OCI-LY1 (cell line): ENCODE measurements around the gene NDFIP2.

ENCODE experiments used
- H2AFZ ChIP-seq: fragments of 200-600 bp; sonication (generic), shearing (Covaris generic); 2 replicates; pipeline ENCODE4 v1.6.0; 2014; ENCODE audit warnings: antibody characterized with exemption, mild to moderate bottlenecking, low read length
- H3F3A ChIP-seq: fragments of 200-600 bp; sonication (generic), shearing (Covaris generic); 2 replicates; pipeline ENCODE4 v1.6.0; 2014; ENCODE audit warnings: mild to moderate bottlenecking, antibody characterized with exemption, low read length, moderate library complexity; ENCODE audit not compliant: insufficient read depth
- H3K27ac ChIP-seq: fragments of 200-600 bp; sonication (generic); 2 replicates; pipeline ENCODE4 v1.5.1; 2014; ENCODE audit warnings: low read length, mixed run types, mild to moderate bottlenecking, low read depth; ENCODE audit not compliant: poor library complexity, severe bottlenecking
- H3K27me3 ChIP-seq: fragments of 200-600 bp; sonication (generic); 2 replicates; pipeline ENCODE4 v1.6.0; 2014; ENCODE audit warnings: antibody characterized with exemption, mild to moderate bottlenecking, low read length, moderate library complexity; ENCODE audit not compliant: insufficient read depth
- H3K36me3 ChIP-seq: fragments of 200-600 bp; sonication (generic); 2 replicates; pipeline ENCODE4 v1.6.1; 2014; ENCODE audit warnings: mild to moderate bottlenecking, antibody characterized with exemption, low read length, moderate library complexity, mixed read lengths; ENCODE audit not compliant: insufficient read depth
- H3K4me1 ChIP-seq: fragments of 200-600 bp; sonication (generic); 2 replicates; pipeline ENCODE4 v1.5.1; 2014; ENCODE audit warnings: mild to moderate bottlenecking, low read length, moderate library complexity; ENCODE audit not compliant: insufficient read depth, severe bottlenecking
- H3K4me2 ChIP-seq: fragments of 200-600 bp; sonication (generic), shearing (Covaris generic); 2 replicates; pipeline ENCODE4 v1.6.1; 2014; ENCODE audit warnings: low read length
- H3K4me3 ChIP-seq: fragments of 200-600 bp; sonication (generic); 2 replicates; pipeline ENCODE4 v1.5.1; 2014; ENCODE audit warnings: low read length, low read depth, mild to moderate bottlenecking, mixed read lengths; ENCODE audit not compliant: poor library complexity, severe bottlenecking
- H3K79me2 ChIP-seq: fragments of 200-600 bp; shearing (Covaris generic); 2 replicates; pipeline ENCODE4 v1.6.1; 2016; ENCODE audit warnings: mixed run types, low read length, mixed read lengths; ENCODE audit not compliant: insufficient read depth
- H3K9ac ChIP-seq: fragments of 200-600 bp; sonication (generic), shearing (Covaris generic); 2 replicates; pipeline ENCODE4 v1.6.1; 2014; ENCODE audit warnings: mild to moderate bottlenecking, low read length, mixed read lengths
- H3K9me2 ChIP-seq: fragments of 200-600 bp; sonication (generic), shearing (Covaris generic); 2 replicates; pipeline ENCODE4 v1.6.1; 2014; ENCODE audit warnings: low read depth, mild to moderate bottlenecking, low read length, mixed read lengths
- H3K9me3 ChIP-seq: fragments of 200-600 bp; shearing (Covaris generic); 2 replicates; pipeline ENCODE4 v1.6.1; 2014; ENCODE audit warnings: low read length, mixed read lengths
- H4K20me1 ChIP-seq: fragments of 200-600 bp; sonication (generic), shearing (Covaris generic); 2 replicates; pipeline ENCODE4 v1.6.0; 2016; ENCODE audit warnings: mild to moderate bottlenecking, low read length; ENCODE audit not compliant: insufficient read depth
- CTCF ChIP-seq: fragments of 200-600 bp; sonication (generic), shearing (Covaris generic); IDR thresholded peaks from 2 replicates; pipeline ENCODE4 v1.5.1; 2017; ENCODE audit warnings: mild to moderate bottlenecking, antibody characterized with exemption, low read length, moderate library complexity, mixed read lengths
- EZH2 ChIP-seq: fragments of 200-600 bp; sonication (generic), shearing (Covaris generic); IDR thresholded peaks from 2 replicates; pipeline ENCODE4 v1.8.0; 2017; ENCODE audit warnings: borderline replicate concordance, mixed run types, mild to moderate bottlenecking, antibody characterized with exemption, low read length, moderate library complexity, mixed read lengths

Gene NDFIP2

DNA sequence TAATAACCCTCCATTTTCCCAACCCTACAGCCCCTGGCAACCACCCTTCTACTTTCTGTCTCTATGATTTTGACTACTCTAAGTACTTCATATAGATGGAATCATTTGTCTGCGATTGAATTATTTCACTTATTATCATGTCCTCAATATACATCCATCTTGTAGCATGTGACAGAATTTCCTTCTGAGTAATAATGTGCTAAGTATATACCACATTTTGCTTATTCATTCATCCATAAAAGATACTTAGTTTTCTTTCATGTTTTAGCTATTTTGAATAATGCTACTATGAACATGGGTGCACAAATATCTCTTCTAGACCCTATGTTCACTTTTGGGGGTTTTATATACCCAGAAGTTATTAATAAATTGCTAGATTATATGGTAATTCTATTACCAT, 17.4 kb upstream of the NDFIP2 start:
- no peak for TF ChIP-seq EZH2
- no peak for TF ChIP-seq CTCF
- H3K27me3 ChIP-seq = no peaks in the 10 kb centered on the region
- H3K36me3 ChIP-seq = no peaks in the 10 kb centered on the region
- H3K4me1 ChIP-seq = no peaks in the 10 kb centered on the region
- H3K9me2 ChIP-seq = no peaks in the 10 kb centered on the region
- no peaks in the 10 kb centered on the region for H4K20me1 ChIP-seq
- H3K27ac ChIP-seq = no peak overlapping the region
- H3K4me2 ChIP-seq = no peak overlapping the region
- no peaks in the 10 kb centered on the region for H3F3A ChIP-seq
- H2AFZ ChIP-seq = no peak overlapping the region
- H3K79me2 ChIP-seq = no peaks in the 10 kb centered on the region
- no peak overlapping the region for H3K4me3 ChIP-seq
- H3K9me3 ChIP-seq = no peaks in the 10 kb centered on the region
- H3K9ac ChIP-seq = no peak overlapping the region

GRCh38 chr13:79466872-79467271, 14.1 kb upstream of the NDFIP2 start:
- H3K27ac ChIP-seq = no peak overlapping the region
- no peaks in the 10 kb centered on the region for H4K20me1 ChIP-seq
- H3F3A ChIP-seq = no peaks in the 10 kb centered on the region
- H3K9me2 ChIP-seq = no peaks in the 10 kb centered on the region
- H3K27me3 ChIP-seq = no peaks in the 10 kb centered on the region
- H3K36me3 ChIP-seq = no peaks in the 10 kb centered on the region
- TF ChIP-seq CTCF (no peak), EZH2 (no peak)
- H3K79me2 ChIP-seq = no peaks in the 10 kb centered on the region
- no peak overlapping the region for H3K9ac ChIP-seq
- no peak overlapping the region for H2AFZ ChIP-seq
- H3K4me1 ChIP-seq = no peaks in the 10 kb centered on the region
- H3K4me3 ChIP-seq = no peak overlapping the region
- H3K4me2 ChIP-seq = no peak overlapping the region
- H3K9me3 ChIP-seq = no peaks in the 10 kb centered on the region

DNA sequence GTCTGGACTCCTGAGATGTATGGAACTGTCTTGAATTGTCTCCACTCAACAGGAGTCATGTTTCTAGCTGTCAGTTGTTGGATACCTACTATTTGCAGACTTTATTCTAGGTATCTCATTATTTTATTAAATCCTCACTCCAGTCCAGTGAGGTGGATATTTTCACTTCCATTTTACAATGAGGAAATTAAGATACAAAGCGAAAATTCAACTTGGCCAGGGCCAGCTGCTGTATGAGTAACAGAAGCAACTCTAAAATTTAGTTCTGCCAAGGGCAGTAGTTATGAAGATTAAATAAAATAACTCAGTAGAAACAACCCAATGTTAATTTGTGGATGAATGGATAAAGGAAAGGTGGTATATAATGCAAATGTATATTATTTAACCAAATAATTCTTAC, 12.6 kb upstream of the NDFIP2 start:
- no peaks in the 10 kb centered on the region for H3K79me2 ChIP-seq
- no peak overlapping the region for H3K4me3 ChIP-seq
- TF ChIP-seq EZH2 (no peak), CTCF (no peak)
- H3K27ac ChIP-seq = no peak overlapping the region
- no peaks in the 10 kb centered on the region for H3K9me2 ChIP-seq
- H3K9ac ChIP-seq = no peak overlapping the region
- H3F3A ChIP-seq = no peaks in the 10 kb centered on the region
- no peak overlapping the region for H2AFZ ChIP-seq
- H4K20me1 ChIP-seq = no peaks in the 10 kb centered on the region
- H3K4me1 ChIP-seq = no peaks in the 10 kb centered on the region
- no peaks in the 10 kb centered on the region for H3K36me3 ChIP-seq
- no peak overlapping the region for H3K4me2 ChIP-seq
- no peaks in the 10 kb centered on the region for H3K9me3 ChIP-seq
- no peaks in the 10 kb centered on the region for H3K27me3 ChIP-seq
